ENCODE measurements around the gene FLAD1.

FLAD1 gene

DNA sequence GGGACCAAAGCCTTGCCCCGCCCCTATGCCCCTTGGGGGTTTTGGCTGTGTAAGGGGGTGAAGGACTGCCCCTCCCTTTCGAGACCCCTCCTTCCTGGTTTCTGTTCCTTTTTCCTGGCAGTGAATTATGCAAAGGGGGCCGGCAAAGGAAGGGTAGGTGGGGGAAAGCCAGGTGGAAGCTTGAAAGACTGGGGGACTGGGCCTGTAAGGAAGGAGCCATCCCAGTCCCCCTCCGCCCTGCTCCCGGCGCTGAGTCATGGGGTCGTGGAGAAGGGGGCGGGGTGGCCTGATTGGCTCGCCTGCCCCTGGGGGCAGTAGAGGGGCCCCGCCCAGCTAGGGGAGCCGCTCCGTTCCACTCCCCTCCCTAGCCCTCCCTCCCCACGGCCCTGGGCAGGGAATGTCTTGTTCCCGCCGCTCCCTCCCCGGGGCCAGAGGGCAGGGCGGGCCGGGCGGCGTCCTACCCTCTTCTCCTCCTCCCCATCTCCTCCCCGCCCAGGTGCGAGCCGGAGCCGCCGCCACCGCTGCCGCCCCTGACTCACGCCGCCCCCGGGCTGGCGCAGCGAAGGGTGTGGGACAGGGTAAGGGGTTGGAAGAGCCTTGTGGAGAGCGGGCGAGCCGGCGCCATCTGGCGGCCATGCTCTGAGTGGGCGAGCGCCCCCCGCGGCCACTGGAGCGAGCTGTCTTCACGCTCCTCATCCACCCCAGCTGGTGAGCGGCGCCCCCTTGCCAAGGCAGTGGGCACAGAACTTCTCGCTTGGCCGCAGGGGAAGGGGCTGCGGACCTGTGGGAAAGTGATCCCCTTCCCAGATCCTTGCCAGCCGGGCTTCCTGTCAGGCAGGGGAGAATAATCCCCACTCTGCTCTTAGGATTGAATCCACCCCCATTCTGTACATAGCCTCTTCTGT lies 34.1 kb downstream of the FLAD1 start:
- peak; percentile 89 for DNase-seq (ENCODE audit: extremely low read depth, insufficient read length)
- TF ChIP-seq, protein P1, sequence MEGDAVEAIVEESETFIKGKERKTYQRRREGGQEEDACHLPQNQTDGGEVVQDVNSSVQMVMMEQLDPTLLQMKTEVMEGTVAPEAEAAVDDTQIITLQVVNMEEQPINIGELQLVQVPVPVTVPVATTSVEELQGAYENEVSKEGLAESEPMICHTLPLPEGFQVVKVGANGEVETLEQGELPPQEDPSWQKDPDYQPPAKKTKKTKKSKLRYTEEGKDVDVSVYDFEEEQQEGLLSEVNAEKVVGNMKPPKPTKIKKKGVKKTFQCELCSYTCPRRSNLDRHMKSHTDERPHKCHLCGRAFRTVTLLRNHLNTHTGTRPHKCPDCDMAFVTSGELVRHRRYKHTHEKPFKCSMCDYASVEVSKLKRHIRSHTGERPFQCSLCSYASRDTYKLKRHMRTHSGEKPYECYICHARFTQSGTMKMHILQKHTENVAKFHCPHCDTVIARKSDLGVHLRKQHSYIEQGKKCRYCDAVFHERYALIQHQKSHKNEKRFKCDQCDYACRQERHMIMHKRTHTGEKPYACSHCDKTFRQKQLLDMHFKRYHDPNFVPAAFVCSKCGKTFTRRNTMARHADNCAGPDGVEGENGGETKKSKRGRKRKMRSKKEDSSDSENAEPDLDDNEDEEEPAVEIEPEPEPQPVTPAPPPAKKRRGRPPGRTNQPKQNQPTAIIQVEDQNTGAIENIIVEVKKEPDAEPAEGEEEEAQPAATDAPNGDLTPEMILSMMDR (IDR thresholded peaks at IDR 0.05; ENCODE audit: insufficient read depth, low read length, poor library complexity, severe bottlenecking): peak; percentile 100
- peaks cover 9% of the 10 kb centered on the region for H3K36me3 ChIP-seq (ENCODE audit: control insufficient read depth, insufficient read depth, low read length)
- H3K4me3 ChIP-seq (replicated peaks; ENCODE audit: low read depth, low read length): peak overlapping the region; percentile 55
- no peaks in the 10 kb centered on the region for H3K27me3 ChIP-seq (replicated peaks; ENCODE audit: control insufficient read depth, insufficient read depth, low read length)

DNA sequence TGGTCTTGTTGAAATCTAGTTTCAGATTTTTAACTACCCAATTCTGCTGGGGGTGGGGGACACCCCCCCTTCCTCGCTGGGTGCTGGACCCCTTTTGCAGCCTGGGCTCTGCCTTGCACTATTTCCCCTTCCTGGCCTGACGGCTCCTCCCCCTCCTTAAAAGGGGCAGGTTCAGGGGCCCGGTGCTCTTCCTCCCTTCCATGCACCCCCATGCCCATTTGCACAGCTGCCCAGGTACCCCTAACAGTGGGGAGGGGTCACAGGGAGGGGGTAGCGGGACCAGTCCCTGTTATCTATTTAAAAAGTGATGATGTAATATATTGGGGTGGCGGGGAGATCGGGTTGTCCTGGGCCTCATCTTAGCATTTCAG lies 34.8 kb downstream of the FLAD1 start:
- no peaks in the 10 kb centered on the region for H3K27me3 ChIP-seq (replicated peaks; ENCODE audit: control insufficient read depth, insufficient read depth, low read length)
- TF ChIP-seq, protein P1 (IDR thresholded peaks at IDR 0.05; ENCODE audit: insufficient read depth, low read length, poor library complexity, severe bottlenecking): no peak
- peaks cover 9% of the 10 kb centered on the region for H3K36me3 ChIP-seq (ENCODE audit: control insufficient read depth, insufficient read depth, low read length)
- peak overlapping the region; percentile 55 for H3K4me3 ChIP-seq (replicated peaks; ENCODE audit: low read depth, low read length)
- DNase-seq (ENCODE audit: extremely low read depth, insufficient read length): no peak

DNA sequence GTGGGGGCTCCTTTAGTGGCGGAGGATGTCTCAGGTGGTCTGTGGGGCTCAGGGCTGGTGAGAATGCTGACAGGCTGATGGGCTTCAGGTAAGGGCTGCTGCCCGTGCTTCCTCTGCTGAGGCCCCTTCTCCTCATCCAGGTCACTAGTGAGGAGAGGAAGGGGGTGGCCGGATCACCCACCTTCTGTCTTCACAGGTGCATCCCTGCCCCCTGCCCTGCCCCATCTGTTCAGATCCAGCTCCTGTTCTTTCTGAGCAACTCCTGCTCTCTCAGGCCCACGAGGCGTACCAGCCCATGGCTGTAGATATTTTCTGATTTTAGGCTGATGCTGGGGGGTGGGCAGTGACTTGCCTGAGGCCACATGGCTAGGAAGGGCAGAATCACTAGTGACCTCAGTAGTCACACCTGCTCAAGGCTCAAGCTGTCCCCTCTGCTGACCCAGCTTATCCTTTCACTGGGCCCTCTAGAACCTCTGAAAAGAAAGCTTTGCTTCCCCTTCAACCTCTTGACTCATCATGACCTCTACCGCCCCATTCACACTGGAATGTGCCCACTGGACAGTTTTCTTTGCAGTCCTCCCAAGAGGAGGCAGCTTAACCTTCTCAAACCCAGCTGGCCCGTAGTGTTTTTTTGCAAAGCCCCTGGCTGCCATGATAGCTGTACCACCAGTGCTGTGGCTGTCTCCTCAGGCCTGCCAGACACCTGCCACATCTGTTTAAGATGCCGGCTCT lies 35.6 kb downstream of the FLAD1 start:
- no peaks in the 10 kb centered on the region for H3K27me3 ChIP-seq (replicated peaks; ENCODE audit: control insufficient read depth, insufficient read depth, low read length)
- H3K4me3 ChIP-seq (replicated peaks; ENCODE audit: low read depth, low read length): no peak overlapping the region
- no peak for DNase-seq (ENCODE audit: extremely low read depth, insufficient read length)
- TF ChIP-seq, protein P1 (IDR thresholded peaks at IDR 0.05; ENCODE audit: insufficient read depth, low read length, poor library complexity, severe bottlenecking): no peak
- H3K36me3 ChIP-seq (ENCODE audit: control insufficient read depth, insufficient read depth, low read length): peaks cover 8% of the 10 kb centered on the region

DNA sequence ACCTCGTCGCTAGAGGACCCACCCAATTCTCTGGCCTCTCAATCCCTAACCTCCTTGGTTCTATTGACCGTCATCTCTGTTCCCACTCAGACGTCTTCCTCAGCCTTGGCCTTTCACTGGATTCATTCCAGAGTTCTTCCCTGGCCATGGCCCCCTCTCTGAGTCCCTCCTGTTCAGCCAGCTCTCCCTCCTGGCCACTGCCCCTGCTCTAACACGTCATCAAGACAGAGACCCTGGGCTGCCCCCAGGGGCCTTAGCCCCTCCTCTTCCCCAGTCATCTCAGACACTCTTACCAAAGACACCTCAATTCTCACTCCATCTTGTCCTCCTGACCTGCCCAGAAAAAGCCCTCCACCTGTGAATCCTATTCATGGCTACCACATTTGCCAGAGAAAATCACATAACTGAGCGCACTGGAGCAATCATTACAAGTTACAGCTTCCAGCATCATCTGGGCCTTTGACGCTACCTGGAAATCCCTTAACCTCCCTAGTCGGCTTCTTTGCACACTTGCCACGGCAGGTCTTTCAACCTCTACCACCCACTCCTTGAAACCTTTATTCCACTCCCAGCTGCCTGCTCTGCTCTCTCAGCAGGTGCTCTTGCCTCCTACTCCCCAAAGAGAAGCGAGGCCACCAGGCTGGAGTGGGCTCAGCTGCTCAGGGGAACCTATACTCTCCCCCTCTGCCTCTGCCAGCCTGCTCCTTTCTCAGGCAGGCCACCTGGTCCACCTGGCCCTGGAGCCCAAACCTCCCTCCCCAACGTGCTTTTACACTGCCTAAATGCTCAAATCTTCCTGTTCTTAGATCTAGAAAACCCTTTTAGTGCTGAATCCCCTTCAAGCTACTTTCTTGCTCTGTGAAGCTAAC lies 36.5 kb downstream of the FLAD1 start:
- DNase-seq (ENCODE audit: extremely low read depth, insufficient read length): no peak
- TF ChIP-seq, protein P1 (IDR thresholded peaks at IDR 0.05; ENCODE audit: insufficient read depth, low read length, poor library complexity, severe bottlenecking): no peak
- H3K4me3 ChIP-seq (replicated peaks; ENCODE audit: low read depth, low read length): no peak overlapping the region
- H3K27me3 ChIP-seq (replicated peaks; ENCODE audit: control insufficient read depth, insufficient read depth, low read length): no peaks in the 10 kb centered on the region
- H3K36me3 ChIP-seq (ENCODE audit: control insufficient read depth, insufficient read depth, low read length): peaks cover 7% of the 10 kb centered on the region

DNA sequence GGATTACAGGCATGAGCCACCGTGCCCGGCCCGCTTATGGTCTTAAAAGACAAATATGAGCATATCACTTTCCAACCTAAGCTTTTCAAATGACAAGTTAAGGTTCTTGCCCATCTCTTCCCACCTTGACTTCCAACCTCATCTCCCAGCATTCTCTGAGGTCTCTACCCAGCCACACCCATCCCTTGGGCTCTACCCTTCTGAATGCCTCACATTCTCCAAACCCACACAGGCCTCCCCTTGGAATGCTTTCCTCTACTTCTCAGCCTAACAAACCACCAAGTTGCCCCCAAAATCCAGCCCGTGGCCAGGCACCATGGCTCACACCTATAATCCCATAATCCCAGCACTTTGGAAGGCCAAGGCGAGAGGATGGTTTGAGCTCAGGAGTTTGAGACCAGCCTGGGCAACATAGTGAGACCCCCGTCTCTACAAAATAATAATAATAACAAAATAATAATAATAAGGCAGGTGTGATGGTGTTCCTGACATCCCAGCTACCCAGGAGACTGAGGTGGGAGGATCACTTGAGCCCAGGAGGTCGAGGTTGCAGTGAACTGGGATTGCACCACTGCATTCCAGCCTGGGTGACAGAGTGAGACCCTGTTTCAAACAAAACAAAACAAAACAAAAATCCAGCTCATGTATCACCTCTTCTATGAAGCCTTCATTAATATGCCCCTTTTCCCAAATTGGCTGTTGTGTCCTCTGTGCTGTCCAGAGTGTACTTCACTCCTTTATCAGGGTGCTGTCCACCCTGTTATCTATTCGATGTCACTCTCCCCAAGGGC lies 39.2 kb downstream of the FLAD1 start:
- DNase-seq (ENCODE audit: extremely low read depth, insufficient read length): no peak
- Histone ChIP-seq H3K36me3 (ENCODE audit: control insufficient read depth, insufficient read depth, low read length) (no peaks in the 10 kb centered on the region), H3K4me3 (replicated peaks; ENCODE audit: low read depth, low read length) (no peak overlapping the region), H3K27me3 (replicated peaks; ENCODE audit: control insufficient read depth, insufficient read depth, low read length) (no peaks in the 10 kb centered on the region)
- TF ChIP-seq, protein P1 (IDR thresholded peaks at IDR 0.05; ENCODE audit: insufficient read depth, low read length, poor library complexity, severe bottlenecking): no peak

All from GM06990 (cell line).